Activated CD8-positive, alpha-beta memory T cell treated with anti-CD3 and anti-CD28 coated beads, Interleukin-2, amount 50 U/mL, for 48 hours (primary cell): Measurements from ENCODE around the gene UGT1A4.
"Not testable (repeated sequence)": the region's sequence is repeated elsewhere in the genome, so short reads cannot be mapped to it uniquely, and the experiment has no call there.

Experiments used
- DNase-seq: peaks from one replicate; pipeline ENCODE4 v3.0.0-alpha.2; 2020

Gene UGT1A4

GRCh38 chr2:233751212-233752009 lies 32.9 kb downstream of the UGT1A4 start:
- DNase-seq: not testable (repeated sequence)

- no peak for DNase-seq
Observed at GRCh38 chr2:233754872-233755611, 36.5 kb downstream of the UGT1A4 start.

GRCh38 chr2:233756429-233757081 lies 38.0 kb downstream of the UGT1A4 start:
- DNase-seq: no peak

GRCh38 chr2:233758141-233758540 lies 39.6 kb downstream of the UGT1A4 start:
- DNase-seq: no peak

- DNase-seq: no peak
Observed at GRCh38 chr2:233758849-233759248, 40.3 kb downstream of the UGT1A4 start.

- DNase-seq: no peak
Observed at GRCh38 chr2:233760043-233760442, 41.5 kb downstream of the UGT1A4 start, which contains the start of gene UGT1A1. TSS of gene UGT1A1 (plus strand) at chr2:233760270. CDS start at chr2:233760288, 18 bp downstream.

GRCh38 chr2:233761040-233761769 lies 42.7 kb downstream of the UGT1A4 start:
- no peak for DNase-seq

GRCh38 chr2:233764264-233764663 lies 45.7 kb downstream of the UGT1A4 start:
- DNase-seq: no peak

GRCh38 chr2:233764761-233765160 lies 46.2 kb downstream of the UGT1A4 start:
- DNase-seq: no peak

GRCh38 chr2:233766416-233766815 lies 47.9 kb downstream of the UGT1A4 start:
- DNase-seq: no peak

GRCh38 chr2:233768076-233768475 lies 49.5 kb downstream of the UGT1A4 start:
- DNase-seq: no peak

- DNase-seq: no peak
Observed at GRCh38 chr2:233769260-233769659, 50.7 kb downstream of the UGT1A4 start.

GRCh38 chr2:233772153-233772552 lies 53.6 kb downstream of the UGT1A4 start:
- no peak for DNase-seq

GRCh38 chr2:233772583-233772982 lies 54.0 kb downstream of the UGT1A4 start:
- no peak for DNase-seq

- no peak for DNase-seq
Observed at GRCh38 chr2:233773854-233774253, 55.3 kb downstream of the UGT1A4 start.

GRCh38 chr2:233775414-233775813 lies 56.9 kb downstream of the UGT1A4 start:
- DNase-seq: no peak

- DNase-seq: no peak
Observed at GRCh38 chr2:233778030-233778429, 59.5 kb downstream of the UGT1A4 start, which contains the start of gene MROH2A. TSS of gene MROH2A (plus strand) at chr2:233778330. CDS start at chr2:233779359, 1,029 bp downstream.

GRCh38 chr2:233779722-233780121 lies 61.2 kb downstream of the UGT1A4 start:
- no peak for DNase-seq

- DNase-seq: no peak
Observed at GRCh38 chr2:233780771-233781170, 62.2 kb downstream of the UGT1A4 start.

- no peak for DNase-seq
Observed at GRCh38 chr2:233789554-233789953, 71.0 kb downstream of the UGT1A4 start.

- no peak for DNase-seq
Observed at GRCh38 chr2:233791151-233791882, 72.8 kb downstream of the UGT1A4 start.

- no peak for DNase-seq
Observed at GRCh38 chr2:233791883-233792329, 73.4 kb downstream of the UGT1A4 start.
